Mesothelial cell of epicardium (in vitro differentiated cells): ENCODE data around the gene BHLHE40. TPM values are rescaled to one million over a fixed set of nuclear protein-coding genes. Genes with fewer than 3 reads are reported as not detected.

Experiments
- DNase-seq, 2 experiments: peaks; one replicate each; pipeline ENCODE4 v3.0.0; 2021; ENCODE audit warnings: low spot score in 2 of 2; ENCODE audit not compliant: unreplicated experiment in 2 of 2
- H3K27ac Mint-ChIP-seq: 2 replicates; pipeline ENCODE4 v1.8.0; 2021; ENCODE audit warnings: mixed read lengths
- H3K27me3 Mint-ChIP-seq: 2 replicates; pipeline ENCODE4 v1.8.0; 2021; ENCODE audit warnings: low read depth, mixed read lengths
- H3K36me3 Mint-ChIP-seq: 2 replicates; pipeline ENCODE4 v1.8.0; 2021; ENCODE audit warnings: mixed read lengths
- H3K4me1 Mint-ChIP-seq: 2 replicates; pipeline ENCODE4 v1.8.0; 2021; ENCODE audit warnings: mixed read lengths
- H3K4me3 Mint-ChIP-seq: 2 replicates; pipeline ENCODE4 v1.8.0; 2021; ENCODE audit warnings: mild to moderate bottlenecking, moderate library complexity, mixed read lengths
- H3K9me3 Mint-ChIP-seq: 2 replicates; pipeline ENCODE4 v1.8.0; 2021; ENCODE audit warnings: mixed read lengths
- CTCF ChIP-seq: fragments of 200-600 bp; sonication (generic); IDR thresholded peaks from one replicate; pipeline ENCODE4 v1.5.0; 2021; ENCODE audit warnings: antibody characterized with exemption; ENCODE audit not compliant: unreplicated experiment
- total RNA-seq: library from RNA; stranded (reverse); gene quantifications from 3 replicates; pipeline ENCODE4 v1.2.1, GENCODE V29; 2021

BHLHE40 gene
- total RNA-seq, 1 donor from 2014 or later: 37.6 TPM

- Mint-ChIP-seq H3K9me3 (no peaks in the 10 kb centered on the region), H3K36me3 (no peaks in the 10 kb centered on the region), H3K27me3 (no peaks in the 10 kb centered on the region), H3K4me1 (no peaks in the 10 kb centered on the region), H3K4me3 (no peak overlapping the region), H3K27ac (no peak overlapping the region)
- DNase-seq: no peak
- TF ChIP-seq CTCF: no peak
Observed at GRCh38 chr3:4950948-4951347, 28.3 kb upstream of the BHLHE40 start.

GRCh38 chr3:4953119-4953518 lies 26.1 kb upstream of the BHLHE40 start:
- peaks cover 4% of the 10 kb centered on the region for H3K9me3 Mint-ChIP-seq
- H3K4me3 Mint-ChIP-seq: no peak overlapping the region
- H3K4me1 Mint-ChIP-seq: no peaks in the 10 kb centered on the region
- no peak for DNase-seq
- TF ChIP-seq CTCF: no peak
- no peak overlapping the region for H3K27ac Mint-ChIP-seq
- no peaks in the 10 kb centered on the region for H3K36me3 Mint-ChIP-seq
- H3K27me3 Mint-ChIP-seq: no peaks in the 10 kb centered on the region

GRCh38 chr3:4954256-4955000 lies 24.8 kb upstream of the BHLHE40 start:
- Mint-ChIP-seq H3K27ac (no peak overlapping the region), H3K27me3 (no peaks in the 10 kb centered on the region), H3K9me3 (peaks cover 14% of the 10 kb centered on the region), H3K4me3 (no peak overlapping the region), H3K4me1 (no peaks in the 10 kb centered on the region), H3K36me3 (peaks cover 8% of the 10 kb centered on the region)
- DNase-seq: no peak
- TF ChIP-seq CTCF: no peak

GRCh38 chr3:4956099-4956498 lies 23.1 kb upstream of the BHLHE40 start:
- Mint-ChIP-seq H3K4me3 (no peak overlapping the region), H3K4me1 (no peaks in the 10 kb centered on the region), H3K27me3 (no peaks in the 10 kb centered on the region), H3K27ac (no peak overlapping the region), H3K9me3 (peaks cover 18% of the 10 kb centered on the region), H3K36me3 (peaks cover 8% of the 10 kb centered on the region)
- DNase-seq: no peak
- no peak for TF ChIP-seq CTCF

GRCh38 chr3:4956738-4957137 lies 22.5 kb upstream of the BHLHE40 start:
- Mint-ChIP-seq H3K4me3 (no peak overlapping the region), H3K27me3 (no peaks in the 10 kb centered on the region), H3K36me3 (peaks cover 8% of the 10 kb centered on the region), H3K27ac (no peak overlapping the region), H3K4me1 (no peaks in the 10 kb centered on the region), H3K9me3 (peaks cover 19% of the 10 kb centered on the region)
- no peak for DNase-seq
- TF ChIP-seq CTCF: no peak
